ENCODE measurements around the gene PRRC2C.

DNA sequence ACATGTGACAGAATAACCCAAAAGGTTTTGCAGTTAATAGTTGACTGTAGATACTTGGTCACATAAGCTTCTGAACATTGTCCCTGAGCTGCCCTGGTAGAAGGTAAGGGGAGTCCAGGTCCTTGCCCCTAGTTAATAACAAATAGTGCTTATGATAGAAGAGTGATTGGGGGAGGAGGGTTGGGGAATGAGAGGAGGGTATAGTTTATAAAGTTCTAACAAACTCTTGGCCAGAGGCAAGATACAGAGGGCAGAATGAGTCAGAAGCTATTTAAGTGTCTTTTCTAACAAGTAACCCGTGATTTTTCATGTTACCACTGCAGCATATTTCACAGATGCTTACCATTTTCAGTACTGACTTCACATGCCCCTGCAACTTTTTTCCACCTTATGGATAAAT lies 110.0 kb downstream of the PRRC2C start:
- TF ChIP-seq, protein P1, sequence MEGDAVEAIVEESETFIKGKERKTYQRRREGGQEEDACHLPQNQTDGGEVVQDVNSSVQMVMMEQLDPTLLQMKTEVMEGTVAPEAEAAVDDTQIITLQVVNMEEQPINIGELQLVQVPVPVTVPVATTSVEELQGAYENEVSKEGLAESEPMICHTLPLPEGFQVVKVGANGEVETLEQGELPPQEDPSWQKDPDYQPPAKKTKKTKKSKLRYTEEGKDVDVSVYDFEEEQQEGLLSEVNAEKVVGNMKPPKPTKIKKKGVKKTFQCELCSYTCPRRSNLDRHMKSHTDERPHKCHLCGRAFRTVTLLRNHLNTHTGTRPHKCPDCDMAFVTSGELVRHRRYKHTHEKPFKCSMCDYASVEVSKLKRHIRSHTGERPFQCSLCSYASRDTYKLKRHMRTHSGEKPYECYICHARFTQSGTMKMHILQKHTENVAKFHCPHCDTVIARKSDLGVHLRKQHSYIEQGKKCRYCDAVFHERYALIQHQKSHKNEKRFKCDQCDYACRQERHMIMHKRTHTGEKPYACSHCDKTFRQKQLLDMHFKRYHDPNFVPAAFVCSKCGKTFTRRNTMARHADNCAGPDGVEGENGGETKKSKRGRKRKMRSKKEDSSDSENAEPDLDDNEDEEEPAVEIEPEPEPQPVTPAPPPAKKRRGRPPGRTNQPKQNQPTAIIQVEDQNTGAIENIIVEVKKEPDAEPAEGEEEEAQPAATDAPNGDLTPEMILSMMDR (conservative IDR thresholded peaks at IDR 0.05; ENCODE audit: low read depth in 2 of 2): no peak
- TF ChIP-seq EZH2phosphoT487 (IDR thresholded peaks at IDR 0.05; ENCODE audit: unreplicated experiment): no peak
- TF ChIP-seq, protein P2, sequence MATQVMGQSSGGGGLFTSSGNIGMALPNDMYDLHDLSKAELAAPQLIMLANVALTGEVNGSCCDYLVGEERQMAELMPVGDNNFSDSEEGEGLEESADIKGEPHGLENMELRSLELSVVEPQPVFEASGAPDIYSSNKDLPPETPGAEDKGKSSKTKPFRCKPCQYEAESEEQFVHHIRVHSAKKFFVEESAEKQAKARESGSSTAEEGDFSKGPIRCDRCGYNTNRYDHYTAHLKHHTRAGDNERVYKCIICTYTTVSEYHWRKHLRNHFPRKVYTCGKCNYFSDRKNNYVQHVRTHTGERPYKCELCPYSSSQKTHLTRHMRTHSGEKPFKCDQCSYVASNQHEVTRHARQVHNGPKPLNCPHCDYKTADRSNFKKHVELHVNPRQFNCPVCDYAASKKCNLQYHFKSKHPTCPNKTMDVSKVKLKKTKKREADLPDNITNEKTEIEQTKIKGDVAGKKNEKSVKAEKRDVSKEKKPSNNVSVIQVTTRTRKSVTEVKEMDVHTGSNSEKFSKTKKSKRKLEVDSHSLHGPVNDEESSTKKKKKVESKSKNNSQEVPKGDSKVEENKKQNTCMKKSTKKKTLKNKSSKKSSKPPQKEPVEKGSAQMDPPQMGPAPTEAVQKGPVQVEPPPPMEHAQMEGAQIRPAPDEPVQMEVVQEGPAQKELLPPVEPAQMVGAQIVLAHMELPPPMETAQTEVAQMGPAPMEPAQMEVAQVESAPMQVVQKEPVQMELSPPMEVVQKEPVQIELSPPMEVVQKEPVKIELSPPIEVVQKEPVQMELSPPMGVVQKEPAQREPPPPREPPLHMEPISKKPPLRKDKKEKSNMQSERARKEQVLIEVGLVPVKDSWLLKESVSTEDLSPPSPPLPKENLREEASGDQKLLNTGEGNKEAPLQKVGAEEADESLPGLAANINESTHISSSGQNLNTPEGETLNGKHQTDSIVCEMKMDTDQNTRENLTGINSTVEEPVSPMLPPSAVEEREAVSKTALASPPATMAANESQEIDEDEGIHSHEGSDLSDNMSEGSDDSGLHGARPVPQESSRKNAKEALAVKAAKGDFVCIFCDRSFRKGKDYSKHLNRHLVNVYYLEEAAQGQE (IDR thresholded peaks at IDR 0.05; ENCODE audit: unreplicated experiment): no peak
- TF ChIP-seq POLR2AphosphoS5 (IDR thresholded peaks at IDR 0.05; ENCODE audit: low read depth): no peak
- no peak for TF ChIP-seq EZH2 (IDR thresholded peaks at IDR 0.05; ENCODE audit: low read depth, unreplicated experiment)
- TF ChIP-seq, protein P3, sequence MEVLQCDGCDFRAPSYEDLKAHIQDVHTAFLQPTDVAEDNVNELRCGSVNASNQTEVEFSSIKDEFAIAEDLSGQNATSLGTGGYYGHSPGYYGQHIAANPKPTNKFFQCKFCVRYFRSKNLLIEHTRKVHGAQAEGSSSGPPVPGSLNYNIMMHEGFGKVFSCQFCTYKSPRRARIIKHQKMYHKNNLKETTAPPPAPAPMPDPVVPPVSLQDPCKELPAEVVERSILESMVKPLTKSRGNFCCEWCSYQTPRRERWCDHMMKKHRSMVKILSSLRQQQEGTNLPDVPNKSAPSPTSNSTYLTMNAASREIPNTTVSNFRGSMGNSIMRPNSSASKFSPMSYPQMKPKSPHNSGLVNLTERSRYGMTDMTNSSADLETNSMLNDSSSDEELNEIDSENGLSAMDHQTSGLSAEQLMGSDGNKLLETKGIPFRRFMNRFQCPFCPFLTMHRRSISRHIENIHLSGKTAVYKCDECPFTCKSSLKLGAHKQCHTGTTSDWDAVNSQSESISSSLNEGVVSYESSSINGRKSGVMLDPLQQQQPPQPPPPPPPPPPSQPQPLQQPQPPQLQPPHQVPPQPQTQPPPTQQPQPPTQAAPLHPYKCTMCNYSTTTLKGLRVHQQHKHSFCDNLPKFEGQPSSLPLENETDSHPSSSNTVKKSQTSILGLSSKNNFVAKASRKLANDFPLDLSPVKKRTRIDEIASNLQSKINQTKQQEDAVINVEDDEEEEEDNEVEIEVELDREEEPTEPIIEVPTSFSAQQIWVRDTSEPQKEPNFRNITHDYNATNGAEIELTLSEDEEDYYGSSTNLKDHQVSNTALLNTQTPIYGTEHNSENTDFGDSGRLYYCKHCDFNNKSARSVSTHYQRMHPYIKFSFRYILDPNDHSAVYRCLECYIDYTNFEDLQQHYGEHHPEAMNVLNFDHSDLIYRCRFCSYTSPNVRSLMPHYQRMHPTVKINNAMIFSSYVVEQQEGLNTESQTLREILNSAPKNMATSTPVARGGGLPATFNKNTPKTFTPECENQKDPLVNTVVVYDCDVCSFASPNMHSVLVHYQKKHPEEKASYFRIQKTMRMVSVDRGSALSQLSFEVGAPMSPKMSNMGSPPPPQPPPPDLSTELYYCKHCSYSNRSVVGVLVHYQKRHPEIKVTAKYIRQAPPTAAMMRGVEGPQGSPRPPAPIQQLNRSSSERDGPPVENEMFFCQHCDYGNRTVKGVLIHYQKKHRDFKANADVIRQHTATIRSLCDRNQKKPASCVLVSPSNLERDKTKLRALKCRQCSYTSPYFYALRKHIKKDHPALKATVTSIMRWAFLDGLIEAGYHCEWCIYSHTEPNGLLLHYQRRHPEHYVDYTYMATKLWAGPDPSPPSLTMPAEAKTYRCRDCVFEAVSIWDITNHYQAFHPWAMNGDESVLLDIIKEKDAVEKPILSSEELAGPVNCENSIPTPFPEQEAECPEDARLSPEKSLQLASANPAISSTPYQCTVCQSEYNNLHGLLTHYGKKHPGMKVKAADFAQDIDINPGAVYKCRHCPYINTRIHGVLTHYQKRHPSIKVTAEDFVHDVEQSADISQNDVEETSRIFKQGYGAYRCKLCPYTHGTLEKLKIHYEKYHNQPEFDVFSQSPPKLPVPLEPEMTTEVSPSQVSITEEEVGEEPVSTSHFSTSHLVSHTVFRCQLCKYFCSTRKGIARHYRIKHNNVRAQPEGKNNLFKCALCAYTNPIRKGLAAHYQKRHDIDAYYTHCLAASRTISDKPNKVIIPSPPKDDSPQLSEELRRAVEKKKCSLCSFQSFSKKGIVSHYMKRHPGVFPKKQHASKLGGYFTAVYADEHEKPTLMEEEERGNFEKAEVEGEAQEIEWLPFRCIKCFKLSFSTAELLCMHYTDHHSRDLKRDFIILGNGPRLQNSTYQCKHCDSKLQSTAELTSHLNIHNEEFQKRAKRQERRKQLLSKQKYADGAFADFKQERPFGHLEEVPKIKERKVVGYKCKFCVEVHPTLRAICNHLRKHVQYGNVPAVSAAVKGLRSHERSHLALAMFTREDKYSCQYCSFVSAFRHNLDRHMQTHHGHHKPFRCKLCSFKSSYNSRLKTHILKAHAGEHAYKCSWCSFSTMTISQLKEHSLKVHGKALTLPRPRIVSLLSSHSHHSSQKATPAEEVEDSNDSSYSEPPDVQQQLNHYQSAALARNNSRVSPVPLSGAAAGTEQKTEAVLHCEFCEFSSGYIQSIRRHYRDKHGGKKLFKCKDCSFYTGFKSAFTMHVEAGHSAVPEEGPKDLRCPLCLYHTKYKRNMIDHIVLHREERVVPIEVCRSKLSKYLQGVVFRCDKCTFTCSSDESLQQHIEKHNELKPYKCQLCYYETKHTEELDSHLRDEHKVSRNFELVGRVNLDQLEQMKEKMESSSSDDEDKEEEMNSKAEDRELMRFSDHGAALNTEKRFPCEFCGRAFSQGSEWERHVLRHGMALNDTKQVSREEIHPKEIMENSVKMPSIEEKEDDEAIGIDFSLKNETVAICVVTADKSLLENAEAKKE (CRISPR knock-in tag; IDR thresholded peaks at IDR 0.05): no peak
- TF ChIP-seq, protein P4, sequence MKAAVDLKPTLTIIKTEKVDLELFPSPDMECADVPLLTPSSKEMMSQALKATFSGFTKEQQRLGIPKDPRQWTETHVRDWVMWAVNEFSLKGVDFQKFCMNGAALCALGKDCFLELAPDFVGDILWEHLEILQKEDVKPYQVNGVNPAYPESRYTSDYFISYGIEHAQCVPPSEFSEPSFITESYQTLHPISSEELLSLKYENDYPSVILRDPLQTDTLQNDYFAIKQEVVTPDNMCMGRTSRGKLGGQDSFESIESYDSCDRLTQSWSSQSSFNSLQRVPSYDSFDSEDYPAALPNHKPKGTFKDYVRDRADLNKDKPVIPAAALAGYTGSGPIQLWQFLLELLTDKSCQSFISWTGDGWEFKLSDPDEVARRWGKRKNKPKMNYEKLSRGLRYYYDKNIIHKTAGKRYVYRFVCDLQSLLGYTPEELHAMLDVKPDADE (IDR thresholded peaks at IDR 0.05): no peak
